Right lobe of liver (tissue), 4 donors: ENCODE data around the gene ZNF492.

Source experiments
- POLR2A ChIP-seq: fragments of 450-650 bp; IDR thresholded peaks from one replicate; pipeline ENCODE4 v1.6.1; 2017; ENCODE audit warnings: antibody characterized with exemption, mild to moderate bottlenecking
- TF ChIP-seq, protein P1 (sequence below), 4 donors: fragments of 200-600 bp in 3 of 4; fragments of 450-650 bp in 1 of 4; IDR thresholded peaks; one replicate each; pipeline versions ENCODE4 v1.5.1 to v1.8.0; 2016 to 2022; ENCODE audit warnings: antibody characterized with exemption in 4 of 4, mild to moderate bottlenecking in 2 of 4
- donor health status: DM: no; HTN: no; CAD: no.
- donor health status: DM: no; HTN: no; CAD: no.
- donor health status: DM: no; HTN: yes; CAD: no.

DNA sequence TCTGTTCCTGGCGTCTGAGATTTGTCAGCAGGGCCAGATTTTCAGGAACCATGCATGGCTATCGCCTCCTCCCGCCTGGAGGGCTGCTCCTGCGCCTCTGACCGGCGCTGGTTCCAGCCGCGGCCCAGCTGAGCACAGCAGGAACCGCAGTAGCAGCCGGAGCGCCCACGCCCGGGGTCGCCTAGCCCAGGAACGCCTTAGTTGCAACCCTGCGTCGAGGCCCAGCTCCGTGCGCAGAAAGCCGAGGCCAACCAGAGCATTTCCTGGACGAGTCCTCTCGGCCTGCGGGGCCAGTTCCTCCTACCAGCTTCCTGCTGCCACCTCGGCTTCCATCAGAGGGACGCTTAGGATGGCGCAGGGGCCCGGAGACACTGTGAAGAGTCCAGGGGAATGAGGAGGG lies 74.9 kb downstream of the ZNF492 start:
- TF ChIP-seq, protein P1, sequence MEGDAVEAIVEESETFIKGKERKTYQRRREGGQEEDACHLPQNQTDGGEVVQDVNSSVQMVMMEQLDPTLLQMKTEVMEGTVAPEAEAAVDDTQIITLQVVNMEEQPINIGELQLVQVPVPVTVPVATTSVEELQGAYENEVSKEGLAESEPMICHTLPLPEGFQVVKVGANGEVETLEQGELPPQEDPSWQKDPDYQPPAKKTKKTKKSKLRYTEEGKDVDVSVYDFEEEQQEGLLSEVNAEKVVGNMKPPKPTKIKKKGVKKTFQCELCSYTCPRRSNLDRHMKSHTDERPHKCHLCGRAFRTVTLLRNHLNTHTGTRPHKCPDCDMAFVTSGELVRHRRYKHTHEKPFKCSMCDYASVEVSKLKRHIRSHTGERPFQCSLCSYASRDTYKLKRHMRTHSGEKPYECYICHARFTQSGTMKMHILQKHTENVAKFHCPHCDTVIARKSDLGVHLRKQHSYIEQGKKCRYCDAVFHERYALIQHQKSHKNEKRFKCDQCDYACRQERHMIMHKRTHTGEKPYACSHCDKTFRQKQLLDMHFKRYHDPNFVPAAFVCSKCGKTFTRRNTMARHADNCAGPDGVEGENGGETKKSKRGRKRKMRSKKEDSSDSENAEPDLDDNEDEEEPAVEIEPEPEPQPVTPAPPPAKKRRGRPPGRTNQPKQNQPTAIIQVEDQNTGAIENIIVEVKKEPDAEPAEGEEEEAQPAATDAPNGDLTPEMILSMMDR (IDR thresholded peaks at IDR 0.05): no peak
- no peak for TF ChIP-seq POLR2A
